Neuron (in vitro differentiated cells): ENCODE measurements around the gene FKBP7.

ENCODE experiments used
- H2AFZ ChIP-seq: one replicate; pipeline ENCODE4 v1.6.1; 2013; ENCODE audit warnings: low read depth, mild to moderate bottlenecking, inconsistent platforms, low read length, moderate library complexity
- H3K27me3 ChIP-seq: one replicate; pipeline ENCODE4 v1.6.1; 2013; ENCODE audit warnings: low read length; ENCODE audit not compliant: insufficient read depth
- H3K36me3 ChIP-seq: one replicate; pipeline ENCODE4 v1.6.1; 2013; ENCODE audit warnings: low read length; ENCODE audit not compliant: insufficient read depth
- H3K4me1 ChIP-seq: one replicate; pipeline ENCODE4 v1.6.1; 2013; ENCODE audit warnings: low read length; ENCODE audit not compliant: insufficient read depth
- H3K4me3 ChIP-seq: 2 replicates; pipeline ENCODE4 v1.5.1; 2013; ENCODE audit warnings: mild to moderate bottlenecking, low read length, moderate library complexity
- H3K9me3 ChIP-seq: one replicate; pipeline ENCODE4 v1.6.1; 2013; ENCODE audit warnings: low read length

The FKBP7 gene

GRCh38 chr2:178508646-178509045 lies 30.2 kb upstream of the FKBP7 start:
- Histone ChIP-seq H2AFZ (no peak overlapping the region), H3K9me3 (no peaks in the 10 kb centered on the region), H3K4me1 (peaks cover 13% of the 10 kb centered on the region), H3K27me3 (no peaks in the 10 kb centered on the region), H3K36me3 (peaks cover 25% of the 10 kb centered on the region), H3K4me3 (no peak overlapping the region)

- Histone ChIP-seq H2AFZ (no peak overlapping the region), H3K36me3 (peaks cover 42% of the 10 kb centered on the region), H3K4me1 (peaks cover 4% of the 10 kb centered on the region), H3K4me3 (no peak overlapping the region), H3K27me3 (no peaks in the 10 kb centered on the region), H3K9me3 (no peaks in the 10 kb centered on the region)
Observed at GRCh38 chr2:178506949-178507348, 28.5 kb upstream of the FKBP7 start.

- H3K36me3 ChIP-seq: peaks cover 46% of the 10 kb centered on the region
- H3K4me3 ChIP-seq: no peak overlapping the region
- H3K4me1 ChIP-seq: peaks cover under 1% of the 10 kb centered on the region
- no peaks in the 10 kb centered on the region for H3K9me3 ChIP-seq
- H2AFZ ChIP-seq: no peak overlapping the region
- H3K27me3 ChIP-seq: no peaks in the 10 kb centered on the region
Observed at GRCh38 chr2:178506524-178506923, 28.1 kb upstream of the FKBP7 start.

- H2AFZ ChIP-seq: no peak overlapping the region
- no peaks in the 10 kb centered on the region for H3K9me3 ChIP-seq
- no peaks in the 10 kb centered on the region for H3K4me1 ChIP-seq
- peaks cover 50% of the 10 kb centered on the region for H3K36me3 ChIP-seq
- H3K4me3 ChIP-seq: no peak overlapping the region
- H3K27me3 ChIP-seq: no peaks in the 10 kb centered on the region
Observed at GRCh38 chr2:178506101-178506500, 27.7 kb upstream of the FKBP7 start.

- Histone ChIP-seq H3K9me3 (no peaks in the 10 kb centered on the region), H3K36me3 (peaks cover 71% of the 10 kb centered on the region), H3K27me3 (no peaks in the 10 kb centered on the region), H3K4me3 (no peak overlapping the region), H2AFZ (no peak overlapping the region), H3K4me1 (no peaks in the 10 kb centered on the region)
Observed at GRCh38 chr2:178502751-178503150, 24.4 kb upstream of the FKBP7 start.

GRCh38 chr2:178499640-178500039 lies 21.2 kb upstream of the FKBP7 start:
- peaks cover 79% of the 10 kb centered on the region for H3K36me3 ChIP-seq
- no peak overlapping the region for H2AFZ ChIP-seq
- H3K9me3 ChIP-seq: no peaks in the 10 kb centered on the region
- no peaks in the 10 kb centered on the region for H3K27me3 ChIP-seq
- no peaks in the 10 kb centered on the region for H3K4me1 ChIP-seq
- no peak overlapping the region for H3K4me3 ChIP-seq

GRCh38 chr2:178498137-178498536 lies 19.7 kb upstream of the FKBP7 start:
- Histone ChIP-seq H3K9me3 (no peaks in the 10 kb centered on the region), H3K4me1 (no peaks in the 10 kb centered on the region), H3K4me3 (no peak overlapping the region), H3K36me3 (peaks cover 80% of the 10 kb centered on the region), H2AFZ (no peak overlapping the region), H3K27me3 (no peaks in the 10 kb centered on the region)

- no peak overlapping the region for H3K4me3 ChIP-seq
- no peaks in the 10 kb centered on the region for H3K4me1 ChIP-seq
- no peak overlapping the region for H2AFZ ChIP-seq
- no peaks in the 10 kb centered on the region for H3K9me3 ChIP-seq
- H3K36me3 ChIP-seq: peaks cover 72% of the 10 kb centered on the region
- no peaks in the 10 kb centered on the region for H3K27me3 ChIP-seq
Observed at GRCh38 chr2:178496049-178496448, 17.6 kb upstream of the FKBP7 start.

- Histone ChIP-seq H3K4me3 (no peak overlapping the region), H3K36me3 (peaks cover 58% of the 10 kb centered on the region)
Observed at GRCh38 chr2:178491612-178492011, 13.2 kb upstream of the FKBP7 start.

GRCh38 chr2:178485356-178485755 lies 7.0 kb upstream of the FKBP7 start:
- H3K36me3 ChIP-seq: peaks cover 25% of the 10 kb centered on the region
- H3K4me1 ChIP-seq: peaks cover 14% of the 10 kb centered on the region
- no peaks in the 10 kb centered on the region for H3K9me3 ChIP-seq
- H3K4me3 ChIP-seq: no peak overlapping the region
- H3K27me3 ChIP-seq: no peaks in the 10 kb centered on the region
- no peak overlapping the region for H2AFZ ChIP-seq

More at GRCh38 chr2:178491612-178492011, 13.2 kb upstream of the FKBP7 start:
- H2AFZ ChIP-seq: no peak overlapping the region
- H3K4me1 ChIP-seq: no peaks in the 10 kb centered on the region
- no peaks in the 10 kb centered on the region for H3K27me3 ChIP-seq
- H3K9me3 ChIP-seq: no peaks in the 10 kb centered on the region

- H3K27me3 ChIP-seq: no peaks in the 10 kb centered on the region
- peaks cover 14% of the 10 kb centered on the region for H3K4me1 ChIP-seq
- peaks cover 21% of the 10 kb centered on the region for H3K36me3 ChIP-seq
- H2AFZ ChIP-seq: no peak overlapping the region
- no peaks in the 10 kb centered on the region for H3K9me3 ChIP-seq
- no peak overlapping the region for H3K4me3 ChIP-seq
Observed at GRCh38 chr2:178484245-178485041, 6.0 kb upstream of the FKBP7 start.

- Histone ChIP-seq H2AFZ (no peak overlapping the region), H3K9me3 (no peaks in the 10 kb centered on the region), H3K4me3 (peak overlapping the region; percentile 74), H3K27me3 (no peaks in the 10 kb centered on the region), H3K4me1 (peaks cover 14% of the 10 kb centered on the region), H3K36me3 (peaks cover 18% of the 10 kb centered on the region)
Observed at GRCh38 chr2:178482437-178482836, 4.0 kb upstream of the FKBP7 start.

- peaks cover under 1% of the 10 kb centered on the region for H3K36me3 ChIP-seq
- H3K27me3 ChIP-seq: no peaks in the 10 kb centered on the region
- peak within 1 kb of the TSS; percentile 74 for H3K4me3 ChIP-seq
- peaks cover 18% of the 10 kb centered on the region for H3K4me1 ChIP-seq
- H2AFZ ChIP-seq: peak within 1 kb of the TSS; percentile 74
- H3K9me3 ChIP-seq: no peaks in the 10 kb centered on the region
Observed at GRCh38 chr2:178480227-178481181, 2.1 kb upstream of the FKBP7 start, which contains the start of gene PLEKHA3. TSS of gene PLEKHA3 (plus strand) at chr2:178480457. CDS start at chr2:178480870, 413 bp downstream.
